Activated CD4-positive, alpha-beta T cell treated with anti-CD3 and anti-CD28 coated beads, Interleukin-2, amount 10 ng/mL, durations not matched to agents 24 days and 14 days (primary cell): Measurements from ENCODE around the gene UNKL. TPM values are rescaled to one million over a fixed set of nuclear protein-coding genes. Genes with fewer than 3 reads are reported as not detected.

Experiments
- DNase-seq: peaks from one replicate; pipeline ENCODE4 v3.0.0; 2022
- H3K27ac Mint-ChIP-seq: one replicate; pipeline ENCODE4 v1.8.0; 2022; ENCODE audit warnings: mild to moderate bottlenecking, mixed read lengths
- H3K27me3 Mint-ChIP-seq: one replicate; pipeline ENCODE4 v1.8.0; 2022; ENCODE audit warnings: mixed read lengths
- H3K36me3 Mint-ChIP-seq: one replicate; pipeline ENCODE4 v1.8.0; 2022; ENCODE audit warnings: low read depth, mild to moderate bottlenecking, mixed read lengths
- H3K4me1 Mint-ChIP-seq: one replicate; pipeline ENCODE4 v1.8.0; 2021; ENCODE audit warnings: mixed read lengths
- H3K4me3 Mint-ChIP-seq: one replicate; pipeline ENCODE4 v1.8.0; 2022; ENCODE audit warnings: mild to moderate bottlenecking, moderate library complexity, mixed read lengths
- H3K9me3 Mint-ChIP-seq: one replicate; pipeline ENCODE4 v1.8.0; 2021; ENCODE audit warnings: mixed read lengths
- intact Hi-C: fragments of 100-400 bp; cut with micrococcal nuclease; formaldehyde crosslinking; loops from one replicate; pipeline ENCODE4 v1.15.1; 2023
- total RNA-seq: library from RNA; stranded (reverse); gene quantifications from 2 replicates; pipeline ENCODE4 v1.2.3, GENCODE V29; 2022

Gene UNKL
- total RNA-seq, 1 donor from 2014 or later, result 43.9 TPM

DNA sequence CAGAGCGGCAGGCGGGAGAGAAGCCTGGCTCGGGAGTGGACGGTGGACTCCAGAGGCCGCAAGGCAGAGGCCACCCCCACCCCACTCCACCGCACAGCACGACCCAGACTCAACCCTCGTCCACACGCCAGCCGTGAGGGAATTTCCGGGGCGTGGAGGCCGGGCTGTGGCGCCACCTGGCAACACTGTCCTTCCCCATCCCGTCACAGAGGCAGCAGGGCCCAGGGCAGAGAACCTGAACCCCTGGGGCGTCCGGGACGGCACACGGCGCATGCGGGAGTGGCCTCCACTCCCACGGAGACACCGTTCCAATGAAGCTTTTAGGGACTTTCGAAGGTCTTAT is 39.2 kb downstream of the UNKL start:
- peaks cover 6% of the 10 kb centered on the region for H3K36me3 Mint-ChIP-seq
- no peaks in the 10 kb centered on the region for H3K27me3 Mint-ChIP-seq
- H3K4me3 Mint-ChIP-seq, result no peak overlapping the region

GRCh38 chr16:1374418-1375297 is 39.8 kb downstream of the UNKL start:
- Mint-ChIP-seq H3K27ac (no peak overlapping the region), H3K27me3 (no peaks in the 10 kb centered on the region), H3K4me3 (no peak overlapping the region), H3K36me3 (peaks cover 8% of the 10 kb centered on the region), H3K9me3 (no peaks in the 10 kb centered on the region), H3K4me1 (peaks cover 9% of the 10 kb centered on the region)
- no peak for DNase-seq
- intact Hi-C loops, result no loop called here

More for the DNA sequence above, 39.2 kb downstream of the UNKL start:
- Mint-ChIP-seq H3K27ac (no peak overlapping the region), H3K9me3 (no peaks in the 10 kb centered on the region), H3K4me1 (peaks cover 13% of the 10 kb centered on the region)
- intact Hi-C loops, result no loop called here
- no peak for DNase-seq

DNA sequence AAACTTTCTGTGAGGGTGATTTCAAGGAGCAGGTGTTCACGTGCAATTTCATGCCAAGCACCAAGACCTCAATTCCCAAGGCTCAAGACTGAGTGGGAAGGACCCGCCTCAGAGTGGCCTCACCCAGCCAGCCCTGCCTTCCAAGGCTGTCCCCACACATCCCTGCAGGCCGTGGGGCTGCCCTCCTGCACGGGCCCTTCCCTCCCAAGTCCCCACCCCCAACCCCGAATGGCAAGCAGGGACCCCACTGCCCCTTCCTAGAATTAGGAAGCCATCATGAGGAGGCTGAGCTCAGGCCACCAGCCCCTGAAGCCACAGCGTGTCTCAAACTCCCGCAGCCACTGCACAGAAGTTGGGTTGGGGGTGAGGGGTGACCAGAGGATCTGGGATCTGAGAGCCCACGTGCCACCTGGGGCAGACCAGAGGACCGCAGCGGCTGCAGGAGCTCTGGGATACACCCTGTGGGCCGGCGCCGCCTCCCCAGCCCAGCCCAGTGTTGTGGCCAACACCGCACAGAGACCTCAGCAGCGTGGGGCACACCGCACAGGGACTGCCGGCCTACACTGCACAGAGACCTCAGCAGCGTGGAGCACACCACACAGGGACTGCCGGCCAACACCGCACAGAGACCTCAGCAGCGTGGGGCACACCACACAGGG is 42.1 kb downstream of the UNKL start:
- no peak overlapping the region for H3K27ac Mint-ChIP-seq
- H3K9me3 Mint-ChIP-seq, result no peaks in the 10 kb centered on the region
- H3K36me3 Mint-ChIP-seq, result peaks cover 11% of the 10 kb centered on the region
- no peaks in the 10 kb centered on the region for H3K27me3 Mint-ChIP-seq
- DNase-seq, result no peak
- no peaks in the 10 kb centered on the region for H3K4me1 Mint-ChIP-seq
- no peak overlapping the region for H3K4me3 Mint-ChIP-seq
- intact Hi-C loops, result no loop called here

DNA sequence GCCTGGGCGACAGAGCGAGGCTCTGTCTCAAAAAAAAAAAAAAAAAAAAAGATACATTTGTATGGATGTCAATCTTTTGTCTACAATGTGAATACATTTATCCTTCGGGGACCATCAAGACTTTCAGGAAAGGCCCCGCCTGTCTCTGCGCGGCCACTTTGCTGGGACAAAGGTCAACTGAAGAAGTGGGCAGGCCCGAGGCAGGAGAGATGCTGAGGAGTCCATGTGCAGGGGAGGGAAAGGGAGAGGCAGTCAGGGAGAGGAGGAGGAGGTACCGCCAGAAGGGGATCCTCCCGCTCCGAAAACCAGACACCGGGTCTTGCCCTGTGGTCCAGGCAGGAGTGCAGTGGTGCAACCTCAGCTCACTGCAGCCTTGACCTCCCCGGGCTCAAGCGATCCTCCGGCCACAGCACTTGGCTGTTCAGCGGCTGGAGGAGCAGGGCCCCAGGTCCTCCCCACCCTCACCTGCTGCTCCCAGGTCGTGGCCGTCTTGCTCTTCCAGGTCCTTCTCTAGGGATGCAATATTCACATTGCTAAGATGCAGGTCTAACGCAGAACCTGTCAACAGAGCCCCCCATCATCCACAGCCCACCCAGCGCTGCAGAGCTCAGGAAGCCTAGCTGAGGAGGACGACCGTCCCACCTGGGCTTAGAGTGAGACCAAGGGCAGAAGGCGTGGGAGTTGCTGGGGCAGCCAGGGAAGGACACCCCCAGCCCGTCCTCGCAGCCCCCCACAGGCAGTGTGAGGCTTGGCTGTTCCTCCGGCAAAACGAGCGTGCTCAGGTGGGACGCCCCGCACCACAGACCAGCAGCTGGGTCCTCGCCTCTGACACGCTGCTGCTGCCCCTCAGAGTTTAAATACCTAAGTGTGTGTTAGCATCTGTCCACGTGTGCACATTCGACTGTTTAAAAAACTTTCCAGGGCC is 43.2 kb downstream of the UNKL start:
- intact Hi-C loops, result no loop called here
- DNase-seq, result no peak
- Mint-ChIP-seq H3K4me1 (no peaks in the 10 kb centered on the region), H3K27me3 (no peaks in the 10 kb centered on the region), H3K27ac (no peak overlapping the region), H3K36me3 (peaks cover 10% of the 10 kb centered on the region), H3K9me3 (no peaks in the 10 kb centered on the region), H3K4me3 (no peak overlapping the region)

DNA sequence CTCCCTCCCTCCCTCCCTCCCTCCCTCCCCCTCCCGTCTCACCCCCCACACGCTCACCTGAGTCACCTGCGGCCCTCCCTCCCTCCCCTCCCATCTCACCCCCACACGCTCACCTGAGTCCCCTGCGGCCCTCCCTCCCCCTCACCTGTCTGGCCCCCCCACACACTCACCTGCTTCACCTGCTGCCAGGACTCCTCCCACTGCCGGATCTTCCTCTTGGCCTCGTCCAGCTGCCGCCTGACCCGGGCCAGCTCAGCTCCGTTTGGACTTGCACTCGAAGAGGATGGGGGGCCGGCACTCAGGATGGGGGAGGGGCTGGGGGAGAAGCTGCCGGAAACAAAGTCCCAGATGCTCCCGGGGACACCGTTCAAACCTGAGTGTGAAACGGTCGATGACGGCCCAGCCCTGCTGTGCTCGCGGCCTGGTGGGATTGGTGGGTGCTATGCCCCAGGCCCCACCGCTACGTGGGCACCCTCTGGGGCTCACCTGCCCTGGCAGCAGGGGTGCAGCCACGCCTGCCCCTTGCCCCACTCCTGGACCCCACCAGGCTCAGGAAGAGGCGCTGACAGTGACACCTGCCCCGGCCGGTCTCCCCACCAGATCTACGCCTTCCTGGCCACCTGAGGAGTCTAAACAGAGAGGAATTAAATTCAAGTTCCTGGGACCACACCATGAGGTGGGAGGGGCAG is 46.9 kb downstream of the UNKL start:
- Mint-ChIP-seq H3K36me3 (peaks cover 23% of the 10 kb centered on the region), H3K4me1 (peaks cover 2% of the 10 kb centered on the region), H3K9me3 (no peaks in the 10 kb centered on the region), H3K4me3 (no peak overlapping the region), H3K27me3 (no peaks in the 10 kb centered on the region), H3K27ac (no peak overlapping the region)
- DNase-seq, result no peak
- intact Hi-C loops, result no loop called here

DNA sequence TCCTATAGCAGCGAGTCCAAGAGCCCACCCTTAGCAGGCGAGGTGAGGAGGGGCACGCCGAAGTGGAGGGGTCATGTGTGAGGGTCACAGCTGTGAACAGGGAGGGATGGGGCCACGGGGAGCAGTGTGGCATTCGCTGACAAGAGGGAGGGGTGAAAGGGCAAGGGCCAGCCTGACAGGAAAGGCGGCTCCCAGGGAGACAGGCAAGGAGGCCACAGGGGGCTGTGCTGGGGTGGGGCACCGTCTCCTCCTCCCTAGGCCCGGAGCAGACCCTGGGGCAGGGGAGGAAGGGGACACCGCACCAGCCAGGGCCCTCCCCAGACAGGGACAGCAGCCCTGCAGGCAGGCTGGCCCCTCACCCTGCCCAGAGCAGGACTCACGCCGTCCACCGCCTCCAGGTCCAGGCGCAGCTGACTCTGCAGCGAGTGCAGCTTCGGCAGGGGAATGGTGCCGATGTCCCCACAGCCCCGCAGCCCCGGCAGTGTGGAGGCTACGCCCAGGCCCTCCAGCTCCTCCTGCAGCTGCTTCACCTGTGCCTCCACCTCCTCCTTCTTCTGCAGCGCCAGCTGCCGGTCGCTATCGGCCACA is 47.7 kb downstream of the UNKL start:
- H3K4me1 Mint-ChIP-seq, result peaks cover 2% of the 10 kb centered on the region
- DNase-seq, result no peak
- no peak overlapping the region for H3K27ac Mint-ChIP-seq
- no peak overlapping the region for H3K4me3 Mint-ChIP-seq
- intact Hi-C loops, result no loop called here
- no peaks in the 10 kb centered on the region for H3K9me3 Mint-ChIP-seq
- H3K36me3 Mint-ChIP-seq, result peaks cover 23% of the 10 kb centered on the region
- no peaks in the 10 kb centered on the region for H3K27me3 Mint-ChIP-seq

GRCh38 chr16:1366060-1366711 is 48.3 kb downstream of the UNKL start:
- no peak overlapping the region for H3K27ac Mint-ChIP-seq
- no peaks in the 10 kb centered on the region for H3K27me3 Mint-ChIP-seq
- peaks cover 23% of the 10 kb centered on the region for H3K36me3 Mint-ChIP-seq
- H3K4me3 Mint-ChIP-seq, result no peak overlapping the region
- no peaks in the 10 kb centered on the region for H3K9me3 Mint-ChIP-seq
- intact Hi-C loops, result no loop called here
- H3K4me1 Mint-ChIP-seq, result peaks cover 2% of the 10 kb centered on the region
- no peak for DNase-seq

- intact Hi-C loops, result no loop called here
- DNase-seq, result no peak
- Mint-ChIP-seq H3K4me1 (peaks cover 2% of the 10 kb centered on the region), H3K27me3 (no peaks in the 10 kb centered on the region), H3K27ac (no peak overlapping the region), H3K36me3 (peaks cover 19% of the 10 kb centered on the region), H3K9me3 (no peaks in the 10 kb centered on the region), H3K4me3 (no peak overlapping the region)
These were observed 50.0 kb downstream of the UNKL start for GRCh38 chr16:1364510-1364909.

GRCh38 chr16:1363501-1364041 is 50.9 kb downstream of the UNKL start:
- intact Hi-C loops, result no loop called here
- peaks cover 2% of the 10 kb centered on the region for H3K4me1 Mint-ChIP-seq
- no peaks in the 10 kb centered on the region for H3K9me3 Mint-ChIP-seq
- peaks cover 21% of the 10 kb centered on the region for H3K36me3 Mint-ChIP-seq
- peak; percentile 92 for DNase-seq
- H3K4me3 Mint-ChIP-seq, result no peak overlapping the region
- H3K27me3 Mint-ChIP-seq, result no peaks in the 10 kb centered on the region
- H3K27ac Mint-ChIP-seq, result no peak overlapping the region

- H3K36me3 Mint-ChIP-seq, result peaks cover 18% of the 10 kb centered on the region
- no peaks in the 10 kb centered on the region for H3K27me3 Mint-ChIP-seq
- intact Hi-C loops, result no loop called here
- H3K9me3 Mint-ChIP-seq, result no peaks in the 10 kb centered on the region
- no peak for DNase-seq
- no peak overlapping the region for H3K4me3 Mint-ChIP-seq
- no peak overlapping the region for H3K27ac Mint-ChIP-seq
- peaks cover 4% of the 10 kb centered on the region for H3K4me1 Mint-ChIP-seq
These were observed 51.7 kb downstream of the UNKL start for GRCh38 chr16:1362807-1363206.

GRCh38 chr16:1361685-1362360 is 52.7 kb downstream of the UNKL start:
- Mint-ChIP-seq H3K4me3 (no peak overlapping the region), H3K27ac (no peak overlapping the region), H3K9me3 (no peaks in the 10 kb centered on the region), H3K36me3 (peaks cover 18% of the 10 kb centered on the region), H3K27me3 (no peaks in the 10 kb centered on the region), H3K4me1 (peaks cover 4% of the 10 kb centered on the region)
- DNase-seq, result no peak
- intact Hi-C loops, result no loop called here

DNA sequence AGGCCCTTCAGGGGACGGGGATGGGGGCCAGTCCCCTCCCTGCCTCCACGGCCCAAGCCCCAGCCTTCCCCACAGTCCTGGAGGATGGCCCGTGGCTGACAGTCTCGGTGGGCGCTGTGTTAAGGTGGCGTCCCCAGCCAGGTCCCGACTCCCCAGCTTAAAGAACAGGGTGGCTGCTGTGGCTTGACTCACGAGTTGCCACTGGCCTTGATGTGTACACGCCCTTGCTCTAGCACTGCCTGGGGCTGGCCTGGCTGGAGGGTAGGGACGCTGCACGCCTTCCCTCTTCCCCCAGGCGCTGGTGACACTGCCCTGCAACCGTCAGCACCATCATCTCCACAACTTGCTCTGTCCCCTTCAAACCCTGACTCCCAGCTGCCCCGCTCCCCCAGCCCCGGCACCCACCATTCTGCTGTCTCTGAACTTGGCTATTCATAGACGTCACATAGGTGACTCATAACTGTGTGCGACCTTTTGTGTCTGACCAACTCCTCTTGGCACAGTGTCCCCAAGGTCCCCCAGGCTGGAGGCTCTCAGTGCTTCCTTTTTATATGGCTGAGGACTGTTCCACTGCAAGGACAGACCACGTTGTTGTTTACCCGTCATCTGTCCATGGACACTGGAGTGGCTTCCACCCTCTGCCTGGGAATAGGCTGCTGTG is 56.5 kb downstream of the UNKL start:
- intact Hi-C loops, result no loop called here
- H3K27me3 Mint-ChIP-seq, result no peaks in the 10 kb centered on the region
- no peak overlapping the region for H3K27ac Mint-ChIP-seq
- no peaks in the 10 kb centered on the region for H3K9me3 Mint-ChIP-seq
- DNase-seq, result no peak
- no peak overlapping the region for H3K4me3 Mint-ChIP-seq
- H3K36me3 Mint-ChIP-seq, result peaks cover 6% of the 10 kb centered on the region
- peaks cover 14% of the 10 kb centered on the region for H3K4me1 Mint-ChIP-seq
